Hepatic stellate cell (primary cell): ENCODE data around the gene RBBP7.
A peak's percentile ranks its signal among the peaks of the same experiment; 100 is the strongest.
"Not testable (repeated sequence)": the region's sequence is repeated elsewhere in the genome, so short reads cannot be mapped to it uniquely, and the experiment has no call there.

Experiments used
- DNase-seq: peaks from one replicate; pipeline ENCODE4 v3.0.0; 2011; ENCODE audit warnings: low spot score

RBBP7 gene

DNA sequence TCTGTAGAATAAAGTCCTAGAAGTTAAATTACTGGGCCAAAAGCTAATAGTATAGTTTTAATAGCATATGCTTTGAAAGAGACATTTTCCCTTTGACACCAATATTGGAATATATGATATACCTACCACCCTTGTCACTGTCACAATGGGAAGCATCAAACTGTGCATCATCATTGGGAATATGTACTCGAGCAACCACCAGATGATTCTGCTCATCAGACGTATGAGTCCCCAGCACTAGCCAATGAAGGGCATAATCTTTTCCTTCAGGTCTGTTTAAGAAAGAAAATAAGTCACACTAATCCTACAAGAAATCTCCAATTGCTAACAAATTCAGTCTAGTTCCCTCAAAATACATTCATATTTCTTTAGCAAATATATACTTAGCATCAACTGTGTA, 7.3 kb downstream of the RBBP7 start:
- no peak for DNase-seq

DNA sequence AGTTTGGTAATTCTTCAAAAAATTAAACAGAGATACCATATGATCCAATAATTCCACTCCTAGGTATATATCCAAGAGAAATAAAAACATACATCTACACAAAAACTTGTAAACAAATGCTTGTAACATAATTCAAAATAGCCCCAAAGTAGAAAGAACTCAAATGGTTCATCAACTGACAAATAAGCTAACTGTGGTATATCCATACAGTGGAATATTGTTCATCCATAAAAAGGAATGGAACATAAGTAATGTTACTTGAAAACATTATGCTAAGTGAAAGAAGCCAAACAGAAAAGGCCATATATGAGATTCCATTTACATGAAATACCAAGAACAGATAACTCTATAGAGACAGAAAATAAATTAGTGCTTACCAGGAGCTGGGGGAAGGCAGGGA, 13.4 kb downstream of the RBBP7 start:
- no peak for DNase-seq

DNA sequence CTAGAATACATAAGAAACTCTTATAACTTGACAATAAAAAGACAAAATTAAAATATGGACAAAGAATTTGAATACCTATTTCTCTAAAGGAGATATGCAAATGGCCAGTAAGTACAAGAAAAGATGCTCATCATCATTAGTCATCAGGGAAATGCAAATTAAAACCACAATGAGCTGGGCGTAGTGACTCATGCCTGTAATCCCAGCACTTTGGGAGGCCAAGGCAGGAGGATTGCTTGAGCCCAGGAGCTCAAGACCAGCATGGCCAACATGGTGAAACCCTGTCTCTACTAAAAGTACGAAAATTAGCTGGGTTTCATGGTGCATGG, 14.1 kb downstream of the RBBP7 start:
- not testable (repeated sequence) for DNase-seq

DNA sequence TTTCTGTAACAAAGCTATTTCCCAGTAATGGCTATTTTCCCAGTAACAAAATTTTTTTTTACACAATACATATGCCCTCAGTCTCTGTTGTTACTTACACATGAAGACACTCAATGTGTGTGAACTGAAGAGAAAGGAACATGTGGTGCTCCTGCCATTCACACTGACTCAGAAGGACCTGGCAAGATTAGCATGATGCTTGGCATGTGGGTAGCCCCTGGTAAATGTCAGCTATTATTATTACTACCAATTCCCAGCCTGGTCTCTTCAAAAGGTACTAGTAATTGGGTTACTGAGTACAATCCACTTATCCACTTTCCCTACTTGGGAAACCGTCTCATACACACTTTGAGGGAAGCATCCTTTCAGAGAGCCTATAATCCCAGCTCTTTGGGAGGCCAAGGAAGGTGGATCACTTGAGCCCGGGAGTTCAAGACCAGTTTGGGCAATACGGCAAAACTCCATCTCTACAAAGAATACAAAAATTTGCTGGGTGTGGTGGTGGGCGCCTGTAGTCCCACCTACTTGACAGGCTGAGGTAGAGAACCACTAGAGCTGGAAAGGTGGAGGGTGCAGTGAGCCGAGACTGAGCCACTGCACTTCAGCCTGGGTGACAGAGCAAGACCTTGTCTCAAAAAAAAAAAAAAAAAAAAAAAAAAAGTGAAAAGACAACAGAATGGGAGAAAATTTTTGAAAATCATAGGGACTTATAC, 14.6 kb downstream of the RBBP7 start:
- DNase-seq = no peak

DNA sequence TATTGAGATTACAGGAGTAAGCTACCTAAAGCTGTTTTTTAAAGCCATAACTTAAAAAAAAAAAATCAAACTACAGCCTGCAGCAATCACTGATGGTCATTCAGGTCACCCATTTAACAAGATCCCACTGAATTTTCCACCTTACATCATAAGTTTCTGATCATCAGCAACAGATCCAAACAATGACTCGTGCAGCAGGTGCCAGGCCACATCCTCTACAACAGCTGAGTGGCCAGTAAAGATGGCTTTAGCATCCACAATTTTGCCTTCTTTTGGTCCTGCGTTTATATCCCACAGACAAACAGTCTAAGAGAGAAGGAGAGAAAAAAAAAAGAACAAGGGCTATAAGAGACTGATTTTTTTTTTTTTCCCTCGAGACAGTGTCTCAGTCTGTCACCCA, 16.6 kb downstream of the RBBP7 start:
- DNase-seq = no peak

DNA sequence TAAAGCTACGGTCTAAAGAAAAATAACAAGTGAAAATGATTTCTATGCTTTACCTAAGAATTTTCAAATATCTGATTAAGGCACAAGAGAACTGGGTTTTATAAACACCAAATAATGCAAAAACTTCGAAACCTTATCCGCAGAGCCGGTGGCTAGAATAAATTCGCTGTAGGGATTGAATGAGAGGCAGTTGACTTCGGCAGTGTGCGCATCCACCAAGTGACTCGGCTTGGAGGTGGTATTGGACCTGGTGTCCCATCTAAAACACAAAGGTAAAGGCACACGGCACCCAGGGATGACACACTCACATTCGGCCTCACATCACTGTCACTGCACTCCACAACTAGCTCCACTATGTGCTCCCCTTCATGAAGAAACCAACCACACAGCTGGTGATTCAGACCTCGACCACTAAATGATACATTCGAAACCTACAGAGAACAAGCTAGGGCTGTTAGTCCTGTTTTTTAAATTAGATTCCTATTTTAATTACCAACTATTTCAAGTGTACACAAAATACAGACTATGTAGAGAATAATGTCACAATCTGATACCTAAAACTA, 17.5 kb downstream of the RBBP7 start:
- no peak for DNase-seq

DNA sequence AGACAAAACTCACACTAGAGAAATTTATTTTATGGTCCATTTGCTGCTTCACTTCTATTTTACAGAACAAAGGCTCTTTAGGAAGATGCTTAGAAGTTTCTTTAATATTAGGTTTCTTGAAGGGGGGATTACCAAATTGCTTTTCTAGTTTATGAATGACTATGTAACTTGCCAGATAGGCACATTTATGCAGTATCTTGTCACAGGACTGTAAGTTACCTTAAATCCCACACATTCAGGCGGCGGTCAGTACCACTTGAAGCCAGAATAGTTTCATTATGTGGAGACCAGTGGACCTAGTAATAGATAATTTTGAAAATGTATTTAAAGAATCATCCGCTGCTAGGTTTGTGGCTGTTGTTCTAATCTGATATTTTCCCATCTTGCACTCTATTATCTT, 18.3 kb downstream of the RBBP7 start:
- DNase-seq = no peak

DNA sequence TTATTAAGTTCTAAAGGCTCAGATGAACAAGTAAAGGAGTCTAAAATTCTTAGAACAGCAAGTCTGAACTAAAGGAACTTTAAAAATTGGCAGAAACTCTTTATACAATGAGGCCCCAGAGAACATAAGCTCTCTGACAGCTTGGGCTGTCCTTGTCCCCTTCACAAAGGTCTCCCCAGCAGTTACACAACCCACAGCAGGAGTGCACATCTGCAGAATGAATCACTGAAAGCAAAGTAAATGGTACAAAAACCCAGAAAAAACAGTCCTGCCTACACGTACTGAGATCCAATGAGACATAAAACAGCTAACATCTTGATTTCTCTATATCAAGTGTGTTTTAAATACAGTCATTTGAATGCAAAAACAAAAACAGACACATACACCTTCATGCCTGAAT, 18.7 kb downstream of the RBBP7 start:
- no peak for DNase-seq

DNA sequence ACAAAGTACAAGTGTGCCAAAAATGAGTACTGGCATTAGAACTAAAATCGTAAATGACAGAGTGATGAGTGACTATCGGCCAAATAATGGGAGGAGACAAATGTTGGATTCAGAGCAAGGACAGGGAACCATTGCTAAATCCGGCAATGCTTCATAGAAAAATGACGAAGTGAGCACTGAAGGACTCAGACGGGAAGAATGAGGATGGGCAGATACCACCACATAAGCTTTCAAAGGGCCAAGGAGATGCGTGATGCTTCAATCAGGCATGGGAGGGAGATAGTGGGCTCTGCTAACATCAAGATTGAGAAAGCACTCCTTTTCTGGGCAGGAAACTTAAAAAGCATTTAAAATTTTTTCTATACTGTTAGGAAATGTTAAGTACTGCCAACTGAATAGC, 21.6 kb downstream of the RBBP7 start:
- no peak for DNase-seq

DNA sequence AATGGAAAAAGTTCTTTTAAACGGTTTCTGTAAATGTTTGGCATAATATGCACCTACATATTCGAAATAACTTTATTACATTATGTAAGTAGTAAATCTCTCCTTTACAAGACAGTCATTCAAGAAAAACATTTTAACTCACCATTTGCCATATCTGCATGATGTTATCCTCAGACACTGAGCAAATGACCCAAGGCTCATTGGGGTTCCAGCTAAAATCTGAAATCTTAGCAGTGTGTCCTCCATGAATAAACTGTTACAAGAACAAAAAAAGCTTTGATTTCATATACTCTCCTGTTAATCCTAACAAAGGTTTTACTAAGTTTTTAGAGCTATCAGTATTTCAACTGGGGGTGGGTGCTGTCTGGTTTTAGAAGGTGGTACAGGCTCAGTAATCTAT, 24.5 kb downstream of the RBBP7 start:
- no peak for DNase-seq

DNA sequence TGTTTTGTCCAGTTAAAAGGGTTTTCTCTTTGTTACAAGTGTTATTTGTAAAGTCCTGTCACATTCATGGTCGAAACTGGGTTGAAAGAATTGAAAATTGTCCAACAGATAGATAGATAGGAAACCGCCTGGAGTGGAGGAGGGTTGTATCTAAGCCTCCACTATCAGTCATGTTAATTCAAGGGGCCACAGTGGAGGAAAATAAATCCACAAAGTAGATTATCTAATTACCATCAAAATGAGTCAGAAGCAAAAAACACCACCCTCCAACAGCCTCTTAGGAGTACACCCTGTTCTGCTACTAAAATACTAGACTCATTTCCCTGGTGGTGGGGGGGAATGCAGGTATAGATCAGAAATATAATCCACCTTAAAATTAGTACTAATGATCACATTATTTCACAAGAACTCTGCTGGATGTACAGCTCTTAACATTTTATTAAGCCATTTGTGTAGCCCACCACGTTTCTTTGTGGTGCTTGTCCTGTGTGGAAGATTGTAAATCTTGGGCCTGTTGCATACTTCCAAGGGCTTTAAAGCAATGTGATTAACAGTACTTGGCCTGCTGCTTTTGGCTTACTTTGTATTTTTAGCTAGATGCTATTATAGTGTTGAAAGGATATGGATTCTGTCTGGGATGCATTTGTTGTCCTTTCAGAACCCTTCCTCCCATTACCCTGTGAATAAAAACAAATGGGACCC, 26.8 kb downstream of the RBBP7 start:
- no peak for DNase-seq

DNA sequence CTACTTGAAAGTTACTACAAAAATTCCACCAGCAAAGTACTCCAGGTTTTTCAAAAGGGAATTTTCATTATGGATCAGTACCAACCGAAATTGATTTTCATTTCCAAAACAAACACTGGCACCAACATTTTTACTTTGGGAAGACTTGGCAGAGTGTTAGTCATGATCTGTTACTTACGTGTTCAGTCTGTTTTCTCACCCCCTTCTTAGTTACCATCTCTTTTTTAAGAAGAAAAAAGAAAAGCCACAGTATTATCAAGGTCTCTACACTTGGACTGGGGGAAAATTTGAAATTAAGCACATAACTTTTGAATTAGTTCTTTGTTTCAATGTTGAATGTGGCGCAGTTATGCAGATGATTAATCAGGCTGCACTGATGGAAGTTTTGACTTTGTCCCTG, 27.5 kb downstream of the RBBP7 start:
- DNase-seq = no peak

DNA sequence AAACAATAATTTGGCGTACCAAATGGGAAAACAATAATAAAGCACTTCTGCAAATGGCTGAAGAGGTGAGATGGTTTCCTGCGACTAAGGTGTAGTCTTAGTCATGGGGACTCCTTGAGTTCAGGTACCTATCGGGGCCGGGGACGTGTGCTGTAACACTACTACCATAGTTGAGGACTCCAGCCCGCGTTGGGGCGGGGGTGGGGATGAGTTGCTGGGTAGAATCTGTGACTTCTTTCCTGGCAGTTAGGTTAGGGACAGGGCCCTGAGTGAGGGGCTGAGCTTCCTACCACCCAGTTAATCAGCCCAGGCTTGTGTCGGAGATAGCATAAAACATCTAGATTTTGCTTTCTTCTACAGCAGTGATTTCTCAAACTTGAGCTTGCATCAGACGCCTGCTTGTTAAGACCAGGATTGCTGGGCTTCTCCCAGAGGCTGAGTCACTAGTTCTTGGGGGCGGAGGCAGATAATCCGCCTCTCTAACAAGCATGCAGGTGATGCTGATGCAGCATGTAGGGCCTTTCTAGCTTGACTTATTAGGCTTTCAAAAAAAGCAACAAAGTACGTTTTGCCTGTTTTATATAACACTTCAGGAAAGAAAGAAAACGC, 30.2 kb downstream of the RBBP7 start:
- no peak for DNase-seq

DNA sequence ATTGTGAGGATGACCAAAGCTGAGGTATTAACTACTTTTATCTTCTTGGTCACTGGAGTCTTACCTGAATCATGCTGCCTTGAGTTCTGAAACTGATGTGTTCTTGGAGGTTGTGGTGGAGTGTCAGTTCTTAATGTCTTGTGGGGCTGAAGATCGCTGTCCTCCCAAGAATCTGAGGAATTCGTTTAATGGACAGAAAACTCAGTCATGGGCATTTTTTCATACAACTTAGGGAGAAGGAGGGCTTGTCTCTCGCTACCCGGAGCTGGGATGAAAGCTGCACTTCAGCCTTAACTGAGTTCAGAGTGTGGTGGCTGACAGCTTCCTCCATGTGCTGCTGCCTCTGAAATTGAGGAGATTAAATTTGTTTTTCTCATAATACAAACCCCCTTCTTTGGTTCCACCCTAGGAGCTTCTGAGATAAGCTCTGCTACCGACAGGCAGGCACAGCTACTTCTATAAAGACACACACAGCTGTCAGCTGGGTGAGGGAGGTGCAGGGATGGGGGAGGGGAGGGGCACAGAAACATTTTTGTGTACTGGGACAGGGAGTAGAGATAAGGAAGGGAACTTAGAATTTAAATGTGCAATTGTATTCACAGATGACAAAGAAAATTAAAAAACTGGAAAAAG, 30.8 kb downstream of the RBBP7 start:
- no peak for DNase-seq

DNA sequence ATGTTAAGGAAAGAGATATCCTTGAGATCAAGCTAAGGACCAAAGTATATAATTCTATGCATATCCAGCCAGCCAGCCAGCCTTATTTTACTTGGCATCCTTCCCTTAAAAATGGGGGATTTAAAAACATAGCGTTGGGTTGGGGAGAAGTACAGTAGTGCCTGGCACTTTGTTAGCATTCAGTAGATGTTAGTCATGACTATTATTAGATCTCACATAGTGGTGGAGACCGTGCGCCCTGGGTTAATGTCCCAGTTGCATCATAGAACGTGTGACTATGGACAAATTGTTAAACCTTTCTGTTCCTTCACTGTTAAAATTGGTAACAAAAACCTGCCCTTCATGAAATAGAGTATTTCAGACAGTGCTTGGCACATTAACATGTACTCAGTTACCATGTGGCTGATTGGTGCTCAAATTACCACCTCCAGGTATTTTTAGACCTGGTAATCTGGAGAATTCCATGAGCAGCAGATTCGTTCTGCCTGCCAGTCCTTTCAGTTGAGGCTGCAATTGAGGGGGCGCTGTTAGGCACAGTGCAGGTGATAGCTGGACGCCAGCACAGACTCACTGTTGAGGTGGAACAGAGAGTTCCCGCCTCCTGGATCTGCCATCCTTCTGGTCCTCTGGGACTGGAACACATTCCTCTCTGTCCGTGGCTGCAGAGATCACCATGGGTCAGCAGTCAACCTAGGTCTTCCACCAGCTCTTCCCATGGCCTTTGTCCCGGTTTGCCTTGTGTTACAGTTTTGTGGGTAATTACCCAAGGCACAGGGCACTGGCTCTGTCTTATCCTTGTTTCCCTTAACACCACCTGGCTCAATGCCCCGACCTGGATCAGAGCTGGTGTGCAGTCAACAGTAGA, 31.7 kb downstream of the RBBP7 start:
- peak; percentile 71 for DNase-seq

DNA sequence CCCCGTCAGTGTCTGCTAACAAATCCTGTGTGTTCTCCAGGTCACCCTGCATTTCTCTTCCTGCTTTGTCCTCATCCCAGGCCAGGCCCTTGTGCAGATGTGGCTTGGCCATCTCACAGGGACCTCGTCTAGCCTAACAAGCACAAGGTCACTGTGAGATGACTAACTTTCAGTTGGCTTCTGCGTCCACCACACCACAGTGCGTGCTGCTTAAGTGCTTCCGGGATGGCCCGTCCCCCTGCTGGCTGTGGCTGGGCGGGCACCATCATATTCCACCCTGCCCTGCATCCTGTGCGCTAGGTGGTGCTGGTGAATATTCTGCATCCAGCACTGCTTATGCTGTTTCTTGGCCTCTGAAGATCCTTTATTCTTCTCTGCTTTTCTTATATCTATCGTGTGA, 33.8 kb downstream of the RBBP7 start:
- no peak for DNase-seq

DNA sequence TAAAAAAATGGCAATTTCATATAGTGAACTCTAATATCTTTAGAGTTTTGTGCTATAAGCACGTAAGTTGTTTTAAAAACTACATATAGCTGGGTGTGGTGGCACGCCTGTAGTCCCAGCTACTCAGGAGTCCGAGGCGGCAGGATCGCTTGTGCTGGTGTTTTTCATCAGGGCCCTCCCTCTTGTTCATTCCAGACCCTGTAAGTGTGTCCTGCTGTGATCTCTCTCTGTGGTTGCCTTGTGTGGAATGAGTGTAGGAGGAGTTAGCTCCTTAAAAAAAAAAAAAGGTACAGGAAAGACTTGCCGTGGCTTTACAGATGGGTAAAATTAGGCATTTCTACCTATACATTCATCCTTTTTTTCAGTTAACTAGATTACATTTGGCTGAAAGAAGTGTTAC, 35.4 kb downstream of the RBBP7 start:
- no peak for DNase-seq

DNA sequence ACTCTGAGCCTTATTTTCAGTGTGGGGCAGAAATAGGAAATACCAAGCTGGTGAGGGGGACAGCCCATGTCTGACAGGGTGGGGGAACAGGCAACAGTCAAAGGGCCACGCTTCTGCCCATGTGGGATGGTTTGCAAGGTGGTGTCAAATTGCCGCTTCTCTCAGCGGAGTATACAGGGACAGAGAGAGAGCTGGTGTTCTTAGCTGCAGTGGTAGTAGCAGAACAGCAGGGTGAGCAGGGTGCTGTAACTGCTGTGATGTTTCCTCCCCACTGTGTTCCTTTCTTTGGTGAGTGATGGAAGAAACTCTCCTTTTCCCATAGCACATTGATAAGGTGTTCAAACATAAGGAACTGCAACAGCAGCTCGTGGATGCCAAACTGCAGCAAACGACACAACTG, 37.9 kb downstream of the RBBP7 start:
- DNase-seq = no peak

DNA sequence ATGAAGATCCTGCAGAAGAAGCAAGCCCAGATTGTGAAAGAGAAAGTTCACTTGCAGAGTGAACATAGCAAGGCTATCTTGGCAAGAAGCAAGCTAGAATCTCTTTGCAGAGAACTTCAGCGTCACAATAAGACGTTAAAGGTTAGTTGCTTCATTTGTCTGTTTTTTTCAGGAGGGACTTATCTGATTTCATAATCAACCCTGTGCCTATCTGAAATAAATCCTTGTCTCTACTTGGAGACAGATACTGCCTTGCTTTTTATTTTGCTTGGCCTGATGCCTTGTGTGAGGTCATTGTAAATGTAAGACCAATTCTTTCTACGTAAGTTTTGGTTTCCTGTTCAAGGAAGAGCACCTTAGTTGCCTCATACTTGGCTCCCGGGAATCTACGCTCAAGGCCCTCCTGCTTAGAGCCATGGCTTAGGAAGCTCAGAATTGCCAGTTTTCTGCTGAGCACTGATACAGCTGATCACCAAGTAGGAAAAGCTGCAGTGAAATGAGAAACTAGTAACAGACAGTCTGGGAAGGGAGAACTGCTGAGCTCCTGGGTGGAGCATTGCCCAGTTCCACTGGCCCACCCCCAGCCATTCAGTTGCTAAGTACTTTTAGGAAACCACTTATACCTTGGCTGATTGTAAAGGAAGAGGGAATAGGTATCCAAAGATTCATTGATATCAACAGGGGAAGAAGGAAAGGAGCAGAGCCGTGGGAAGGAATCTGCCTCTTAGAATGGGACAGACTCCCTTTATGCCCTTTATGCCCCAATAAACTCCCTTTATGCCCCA, 41.8 kb downstream of the RBBP7 start:
- no peak for DNase-seq

DNA sequence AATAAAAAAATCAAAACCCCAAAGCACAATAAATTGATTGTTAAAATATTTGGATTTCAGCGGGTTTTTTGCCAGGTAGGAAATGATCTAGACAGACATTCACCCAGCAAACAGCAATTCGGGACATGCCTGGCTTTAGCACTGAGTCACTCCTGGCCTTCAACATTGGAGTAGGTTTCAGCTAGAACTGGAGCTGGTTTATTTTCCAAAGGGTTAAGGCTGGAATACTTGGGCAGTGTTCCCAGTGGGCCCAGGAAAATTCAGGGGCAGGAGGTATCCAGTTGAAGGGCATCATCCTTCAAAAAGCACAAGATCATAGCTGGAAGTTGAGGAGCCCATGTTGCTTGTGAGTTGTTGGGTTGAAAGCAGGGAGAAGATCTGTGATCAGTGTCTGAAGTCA, 42.9 kb downstream of the RBBP7 start:
- no peak for DNase-seq

DNA sequence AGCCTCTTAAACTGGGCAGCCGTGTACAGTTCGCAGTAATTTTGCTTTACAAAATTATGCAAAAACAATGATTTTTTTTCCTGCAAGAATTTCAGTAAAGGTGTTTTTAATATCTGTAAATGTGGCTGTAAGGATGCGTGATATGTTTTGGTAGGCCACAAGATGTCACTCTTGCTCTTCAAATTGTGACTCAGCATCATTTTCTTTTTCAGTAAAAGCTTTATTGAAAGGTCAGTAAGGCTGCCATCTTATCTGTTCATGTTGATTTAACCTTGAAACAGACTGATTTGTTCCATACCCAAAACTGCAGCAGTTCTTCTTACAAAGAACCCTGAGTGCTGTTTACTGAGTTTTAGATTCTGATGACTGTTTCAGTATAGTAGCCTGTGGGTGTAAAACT, 44.0 kb downstream of the RBBP7 start:
- DNase-seq = no peak
